Measurements from ENCODE around the gene PLEK2. TPM values are rescaled to one million over a fixed set of nuclear protein-coding genes. Genes with fewer than 3 reads are reported as not detected.

PLEK2 gene
- total RNA-seq, 4 donors from 2014 or later = 22.0 to 75.2 (median 58.6) TPM

DNA sequence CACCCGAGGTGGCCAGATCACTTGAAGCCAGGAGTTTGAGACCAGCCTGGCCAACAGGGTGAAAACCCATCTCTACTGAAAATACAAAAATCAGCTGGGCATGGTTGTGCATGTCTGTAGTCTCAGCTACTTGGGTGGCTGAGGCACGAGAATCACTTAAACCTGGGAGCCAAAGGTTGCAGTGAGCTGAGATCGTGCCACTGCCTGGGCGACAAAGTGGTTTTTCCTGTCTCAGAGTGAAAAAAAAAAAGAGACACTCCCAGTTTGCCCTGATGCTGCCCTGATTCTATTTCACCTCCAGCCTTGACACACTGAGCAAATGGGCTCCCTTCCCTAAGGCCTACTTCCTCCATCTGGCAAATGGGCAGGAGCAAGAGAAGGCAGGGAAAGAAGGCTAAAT lies 28.5 kb upstream of the PLEK2 start:
- Histone ChIP-seq H3K4me3 (replicated peaks in 1 of 3) (no peak overlapping the region), H3K36me3 (no peaks in the 10 kb centered on the region), H3K4me1 (peaks cover 7 to 29% of the 10 kb centered on the region in 2 donors), H3K27me3 (no peaks in the 10 kb centered on the region), H3K27ac (no peak overlapping the region), H3K9me3 (no peaks in the 10 kb centered on the region)
- peak; percentile 72 to 79 for DNase-seq
- intact Hi-C loops (cut with DNase I) = no loop called here
- no peak for TF ChIP-seq POLR2A (IDR thresholded peaks at IDR 0.05)
- TF ChIP-seq, protein P1, sequence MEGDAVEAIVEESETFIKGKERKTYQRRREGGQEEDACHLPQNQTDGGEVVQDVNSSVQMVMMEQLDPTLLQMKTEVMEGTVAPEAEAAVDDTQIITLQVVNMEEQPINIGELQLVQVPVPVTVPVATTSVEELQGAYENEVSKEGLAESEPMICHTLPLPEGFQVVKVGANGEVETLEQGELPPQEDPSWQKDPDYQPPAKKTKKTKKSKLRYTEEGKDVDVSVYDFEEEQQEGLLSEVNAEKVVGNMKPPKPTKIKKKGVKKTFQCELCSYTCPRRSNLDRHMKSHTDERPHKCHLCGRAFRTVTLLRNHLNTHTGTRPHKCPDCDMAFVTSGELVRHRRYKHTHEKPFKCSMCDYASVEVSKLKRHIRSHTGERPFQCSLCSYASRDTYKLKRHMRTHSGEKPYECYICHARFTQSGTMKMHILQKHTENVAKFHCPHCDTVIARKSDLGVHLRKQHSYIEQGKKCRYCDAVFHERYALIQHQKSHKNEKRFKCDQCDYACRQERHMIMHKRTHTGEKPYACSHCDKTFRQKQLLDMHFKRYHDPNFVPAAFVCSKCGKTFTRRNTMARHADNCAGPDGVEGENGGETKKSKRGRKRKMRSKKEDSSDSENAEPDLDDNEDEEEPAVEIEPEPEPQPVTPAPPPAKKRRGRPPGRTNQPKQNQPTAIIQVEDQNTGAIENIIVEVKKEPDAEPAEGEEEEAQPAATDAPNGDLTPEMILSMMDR (IDR thresholded peaks at IDR 0.05) = no peak
- WGBS, 2 donors = 18 to 35% methylated on average over 4 of the region's 4 CpGs

GRCh38 chr14:67438969-67439368 lies 27.0 kb upstream of the PLEK2 start:
- no peaks in the 10 kb centered on the region for H3K27me3 ChIP-seq
- intact Hi-C loops (cut with DNase I) = no loop called here
- 69 to 95% methylated on average over 1 of the region's 1 CpG for WGBS, 2 donors
- H3K4me3 ChIP-seq (replicated peaks in 1 of 3) = no peak overlapping the region
- no peak overlapping the region for H3K27ac ChIP-seq
- H3K4me1 ChIP-seq = peaks cover 12 to 38% of the 10 kb centered on the region in 2 donors
- no peaks in the 10 kb centered on the region for H3K36me3 ChIP-seq
- no peak for DNase-seq
- TF ChIP-seq POLR2A (IDR thresholded peaks at IDR 0.05) = no peak
- TF ChIP-seq, protein P1 (IDR thresholded peaks at IDR 0.05) = no peak
- H3K9me3 ChIP-seq = no peaks in the 10 kb centered on the region

DNA sequence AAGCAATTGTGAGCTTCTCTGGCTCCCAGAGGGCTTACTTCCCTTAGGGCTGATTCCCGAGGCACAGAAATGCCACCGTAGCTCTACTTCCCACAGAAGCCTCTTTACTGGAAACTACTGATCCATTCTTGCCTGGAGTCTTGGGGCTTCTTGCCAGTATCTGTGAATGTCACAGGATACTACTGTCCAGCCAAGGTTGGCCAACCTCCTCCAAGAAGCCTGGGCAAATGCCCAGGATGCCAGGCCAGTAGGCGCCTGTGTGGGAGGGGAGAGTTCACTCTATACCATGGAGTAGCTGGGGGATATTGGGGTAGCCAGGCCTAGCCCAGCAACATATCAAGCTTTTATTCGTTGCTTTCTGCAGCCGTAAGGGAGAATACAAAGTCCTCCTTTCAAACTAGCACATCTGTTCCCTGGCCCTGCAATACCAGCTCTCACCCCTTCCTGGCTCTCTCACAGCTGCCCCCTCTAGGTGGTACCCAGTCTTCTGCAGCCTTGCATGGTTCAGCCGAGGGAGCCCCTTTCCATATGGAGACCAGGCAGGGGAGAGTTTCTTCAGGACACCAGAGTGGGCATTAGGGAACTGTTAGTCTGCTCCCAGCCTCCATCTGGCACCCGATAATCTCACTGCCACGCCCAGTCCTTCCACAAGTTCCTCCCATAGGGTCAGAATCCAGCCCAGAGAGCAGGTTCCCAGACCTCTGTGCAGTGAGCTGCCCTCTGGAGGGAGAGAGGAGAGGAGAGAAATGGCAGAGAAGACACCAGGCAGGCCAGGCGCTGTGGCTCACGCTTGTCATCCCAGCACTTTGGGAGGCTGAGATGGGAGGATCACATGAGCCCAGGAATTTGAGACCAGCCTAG lies 24.3 kb upstream of the PLEK2 start:
- Histone ChIP-seq H3K36me3 (no peaks in the 10 kb centered on the region), H3K27me3 (no peaks in the 10 kb centered on the region), H3K4me3 (replicated peaks in 1 of 3) (no peak overlapping the region), H3K4me1 (peaks cover 12 to 44% of the 10 kb centered on the region in 2 donors), H3K27ac (peak overlapping the region in 2 of 3 donors; percentile 34 to 61), H3K9me3 (no peaks in the 10 kb centered on the region)
- no peak for TF ChIP-seq POLR2A (IDR thresholded peaks at IDR 0.05)
- TF ChIP-seq, protein P1 (IDR thresholded peaks at IDR 0.05) = no peak
- WGBS, 2 donors = 69 to 75% methylated on average over 8 to 10 of the region's 10 CpGs
- intact Hi-C loops (cut with DNase I) = no loop called here
- DNase-seq = peak; percentile 71 to 81

DNA sequence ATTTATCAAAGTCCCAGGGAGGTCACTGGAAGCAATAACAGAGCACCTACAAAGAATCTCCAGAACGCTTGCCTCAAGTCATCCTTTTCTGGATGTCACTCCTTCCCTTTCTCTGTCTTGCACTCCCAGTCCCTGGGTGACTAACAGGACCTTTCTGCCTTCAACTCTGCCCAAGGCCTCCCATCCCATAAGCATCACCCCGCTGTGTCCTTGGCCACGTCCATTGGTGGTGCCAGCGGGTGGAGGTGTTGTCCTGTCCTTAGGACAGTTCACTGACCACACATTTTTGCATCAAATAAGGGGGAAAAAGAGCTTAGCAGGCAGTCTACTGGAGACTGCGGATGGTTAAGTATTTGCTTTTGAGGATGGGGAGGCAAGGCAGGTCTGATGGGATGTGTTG lies 23.6 kb upstream of the PLEK2 start:
- no peak overlapping the region for H3K4me3 ChIP-seq (replicated peaks in 1 of 3)
- H3K27me3 ChIP-seq = no peaks in the 10 kb centered on the region
- peaks cover 12 to 39% of the 10 kb centered on the region in 2 donors for H3K4me1 ChIP-seq
- no peaks in the 10 kb centered on the region for H3K36me3 ChIP-seq
- H3K9me3 ChIP-seq = no peaks in the 10 kb centered on the region
- TF ChIP-seq, protein P1 (IDR thresholded peaks at IDR 0.05) = no peak
- no peak for TF ChIP-seq POLR2A (IDR thresholded peaks at IDR 0.05)
- 91 to 97% methylated on average over 5 of the region's 5 CpGs for WGBS, 2 donors
- DNase-seq = no peak
- intact Hi-C loops (cut with DNase I) = no loop called here
- H3K27ac ChIP-seq = peak overlapping the region in 2 of 3 donors; percentile 34 to 61

- Histone ChIP-seq H3K9me3 (no peaks in the 10 kb centered on the region), H3K27me3 (no peaks in the 10 kb centered on the region), H3K4me1 (peaks cover 16 to 34% of the 10 kb centered on the region in 2 donors), H3K4me3 (replicated peaks in 1 of 3) (no peak overlapping the region), H3K36me3 (no peaks in the 10 kb centered on the region), H3K27ac (no peak overlapping the region)
- no peak for DNase-seq
- intact Hi-C loops (cut with DNase I) = no loop called here
- TF ChIP-seq POLR2A (IDR thresholded peaks at IDR 0.05) = no peak
- TF ChIP-seq, protein P1 (IDR thresholded peaks at IDR 0.05) = no peak
- WGBS, 2 donors = 80 to 83% methylated on average over 7 of the region's 7 CpGs
Measured at GRCh38 chr14:67432050-67432564, 20.1 kb upstream of the PLEK2 start.
